ENCODE results near the gene CDKL1.

The CDKL1 gene

GRCh38 chr14:50303744-50304471 lies 92.8 kb downstream of the CDKL1 start:
- Histone ChIP-seq H3K36me3 (ENCODE audit: insufficient read depth, insufficient read length, low read length) (no peaks in the 10 kb centered on the region), H3K4me3 (ENCODE audit: insufficient read length, low read depth) (no peak overlapping the region), H3K9me3 (ENCODE audit: insufficient read depth, low read length) (no peaks in the 10 kb centered on the region), H3K4me1 (ENCODE audit: insufficient read depth, insufficient read length) (no peaks in the 10 kb centered on the region), H3K9ac (ENCODE audit: insufficient read length, low read depth) (no peak overlapping the region), H3K27me3 (ENCODE audit: insufficient read depth, insufficient read length) (no peaks in the 10 kb centered on the region)
- no peak for TF ChIP-seq SUZ12 (IDR thresholded peaks at IDR 0.05; ENCODE audit: extremely low read depth, insufficient read depth, insufficient read length)
- no peak for TF ChIP-seq YY1 (IDR thresholded peaks at IDR 0.05; ENCODE audit: insufficient read depth, insufficient read length)
- no peak for TF ChIP-seq ZNF274 (IDR thresholded peaks at IDR 0.05; ENCODE audit: low read depth, low read length)
- DNase-seq (ENCODE audit: low read depth, low spot score) = no peak

- DNase-seq (ENCODE audit: low read depth, low spot score) = no peak
- Histone ChIP-seq H3K4me1 (ENCODE audit: insufficient read depth, insufficient read length) (no peaks in the 10 kb centered on the region), H3K9me3 (ENCODE audit: insufficient read depth, low read length) (no peaks in the 10 kb centered on the region), H3K27me3 (ENCODE audit: insufficient read depth, insufficient read length) (no peaks in the 10 kb centered on the region), H3K36me3 (ENCODE audit: insufficient read depth, insufficient read length, low read length) (no peaks in the 10 kb centered on the region), H3K4me3 (ENCODE audit: insufficient read length, low read depth) (no peak overlapping the region), H3K9ac (ENCODE audit: insufficient read length, low read depth) (no peak overlapping the region)
- no peak for TF ChIP-seq YY1 (IDR thresholded peaks at IDR 0.05; ENCODE audit: insufficient read depth, insufficient read length)
- TF ChIP-seq SUZ12 (IDR thresholded peaks at IDR 0.05; ENCODE audit: extremely low read depth, insufficient read depth, insufficient read length) = no peak
- TF ChIP-seq ZNF274 (IDR thresholded peaks at IDR 0.05; ENCODE audit: low read depth, low read length) = no peak
These were observed 94.8 kb downstream of the CDKL1 start for GRCh38 chr14:50301914-50302313.

- Histone ChIP-seq H3K9me3 (ENCODE audit: insufficient read depth, low read length) (no peaks in the 10 kb centered on the region), H3K4me1 (ENCODE audit: insufficient read depth, insufficient read length) (no peaks in the 10 kb centered on the region), H3K4me3 (ENCODE audit: insufficient read length, low read depth) (no peak overlapping the region), H3K36me3 (ENCODE audit: insufficient read depth, insufficient read length, low read length) (no peaks in the 10 kb centered on the region), H3K27me3 (ENCODE audit: insufficient read depth, insufficient read length) (no peaks in the 10 kb centered on the region), H3K9ac (ENCODE audit: insufficient read length, low read depth) (no peak overlapping the region)
- TF ChIP-seq YY1 (IDR thresholded peaks at IDR 0.05; ENCODE audit: insufficient read depth, insufficient read length) = no peak
- no peak for TF ChIP-seq SUZ12 (IDR thresholded peaks at IDR 0.05; ENCODE audit: extremely low read depth, insufficient read depth, insufficient read length)
- no peak for TF ChIP-seq ZNF274 (IDR thresholded peaks at IDR 0.05; ENCODE audit: low read depth, low read length)
- no peak for DNase-seq (ENCODE audit: low read depth, low spot score)
These were observed 97.1 kb downstream of the CDKL1 start for GRCh38 chr14:50299585-50299984.

- Histone ChIP-seq H3K9me3 (ENCODE audit: insufficient read depth, low read length) (no peaks in the 10 kb centered on the region), H3K4me1 (ENCODE audit: insufficient read depth, insufficient read length) (no peaks in the 10 kb centered on the region), H3K36me3 (ENCODE audit: insufficient read depth, insufficient read length, low read length) (peaks cover 15% of the 10 kb centered on the region), H3K27me3 (ENCODE audit: insufficient read depth, insufficient read length) (no peaks in the 10 kb centered on the region), H3K9ac (ENCODE audit: insufficient read length, low read depth) (no peak overlapping the region), H3K4me3 (ENCODE audit: insufficient read length, low read depth) (no peak overlapping the region)
- no peak for TF ChIP-seq SUZ12 (IDR thresholded peaks at IDR 0.05; ENCODE audit: extremely low read depth, insufficient read depth, insufficient read length)
- no peak for TF ChIP-seq ZNF274 (IDR thresholded peaks at IDR 0.05; ENCODE audit: low read depth, low read length)
- TF ChIP-seq YY1 (IDR thresholded peaks at IDR 0.05; ENCODE audit: insufficient read depth, insufficient read length) = no peak
- DNase-seq (ENCODE audit: low read depth, low spot score) = no peak
These were observed 106.4 kb downstream of the CDKL1 start for GRCh38 chr14:50290306-50290705.

GRCh38 chr14:50288146-50288545 lies 108.5 kb downstream of the CDKL1 start:
- no peaks in the 10 kb centered on the region for H3K4me1 ChIP-seq (ENCODE audit: insufficient read depth, insufficient read length)
- H3K27me3 ChIP-seq (ENCODE audit: insufficient read depth, insufficient read length) = no peaks in the 10 kb centered on the region
- H3K4me3 ChIP-seq (ENCODE audit: insufficient read length, low read depth) = no peak overlapping the region
- peaks cover 11% of the 10 kb centered on the region for H3K36me3 ChIP-seq (ENCODE audit: insufficient read depth, insufficient read length, low read length)
- DNase-seq (ENCODE audit: low read depth, low spot score) = no peak
- H3K9ac ChIP-seq (ENCODE audit: insufficient read length, low read depth) = no peak overlapping the region
- H3K9me3 ChIP-seq (ENCODE audit: insufficient read depth, low read length) = no peaks in the 10 kb centered on the region
- TF ChIP-seq ZNF274 (IDR thresholded peaks at IDR 0.05; ENCODE audit: low read depth, low read length) (no peak), YY1 (IDR thresholded peaks at IDR 0.05; ENCODE audit: insufficient read depth, insufficient read length) (no peak), SUZ12 (IDR thresholded peaks at IDR 0.05; ENCODE audit: extremely low read depth, insufficient read depth, insufficient read length) (no peak)

- Histone ChIP-seq H3K9ac (ENCODE audit: insufficient read length, low read depth) (no peak overlapping the region), H3K4me1 (ENCODE audit: insufficient read depth, insufficient read length) (no peaks in the 10 kb centered on the region), H3K9me3 (ENCODE audit: insufficient read depth, low read length) (no peaks in the 10 kb centered on the region), H3K4me3 (ENCODE audit: insufficient read length, low read depth) (no peak overlapping the region), H3K27me3 (ENCODE audit: insufficient read depth, insufficient read length) (no peaks in the 10 kb centered on the region), H3K36me3 (ENCODE audit: insufficient read depth, insufficient read length, low read length) (peaks cover 6% of the 10 kb centered on the region)
- TF ChIP-seq SUZ12 (IDR thresholded peaks at IDR 0.05; ENCODE audit: extremely low read depth, insufficient read depth, insufficient read length) = no peak
- no peak for TF ChIP-seq YY1 (IDR thresholded peaks at IDR 0.05; ENCODE audit: insufficient read depth, insufficient read length)
- TF ChIP-seq ZNF274 (IDR thresholded peaks at IDR 0.05; ENCODE audit: low read depth, low read length) = no peak
- DNase-seq (ENCODE audit: low read depth, low spot score) = no peak
These were observed 110.8 kb downstream of the CDKL1 start for GRCh38 chr14:50285861-50286260.
